Heart right ventricle (tissue), 16 donors: Measurements from ENCODE around the gene PDE6G. TPM values are rescaled to one million over a fixed set of nuclear protein-coding genes. Genes with fewer than 3 reads are reported as not detected.

Experiments used
- ATAC-seq, 8 donors: fragments of 200-7000 bp; cut with Tn5 transposase; one replicate each; pipeline ENCODE4 v1.9.1; 2020; ENCODE audit warnings: mild to moderate bottlenecking in 8 of 8, moderate library complexity in 8 of 8, moderate number of reproducible peaks in 1 of 8
- DNase-seq, 2 donors: peaks; one replicate each; pipeline ENCODE4 v3.0.0-alpha.2; 2020
- H3K27ac ChIP-seq, 10 donors: fragments of 200-600 bp; sonication (generic) in 2 of 10; one replicate each; pipeline versions ENCODE4 v1.5.0 to v1.8.0; 2020 to 2022; ENCODE audit warnings: mild to moderate bottlenecking in 3 of 10
- H3K27me3 ChIP-seq, 7 donors: fragments of 200-600 bp; one replicate each; pipeline ENCODE4 v1.8.0; 2021 to 2022; ENCODE audit warnings: mild to moderate bottlenecking in 2 of 7
- H3K36me3 ChIP-seq, 9 donors: fragments of 200-600 bp; sonication (generic) in 1 of 9; one replicate each; pipeline versions ENCODE4 v1.5.0 to v1.8.0; 2020 to 2022; ENCODE audit warnings: mild to moderate bottlenecking in 2 of 9
- H3K4me1 ChIP-seq, 9 donors: fragments of 200-600 bp; sonication (generic) in 1 of 9; one replicate each; pipeline versions ENCODE4 v1.5.0 to v1.8.0; 2020 to 2022; ENCODE audit warnings: mild to moderate bottlenecking in 4 of 9
- H3K4me3 ChIP-seq, 10 donors: fragments of 200-600 bp; sonication (generic) in 2 of 10; one replicate each; pipeline versions ENCODE4 v1.5.0 to v1.8.0; 2020 to 2022; ENCODE audit warnings: mild to moderate bottlenecking in 7 of 10, moderate library complexity in 2 of 10
- H3K9me3 ChIP-seq, 11 donors: fragments of 200-600 bp in 10 of 11; sonication (generic) in 2 of 11; one replicate each; pipeline versions ENCODE4 v1.5.0 to v1.8.0; 2013 to 2022; ENCODE audit warnings: mild to moderate bottlenecking in 2 of 11, control low read depth in 1 of 11, moderate library complexity in 1 of 11
- WGBS, 2 donors: extraction: QIAGEN DNeasy Blood & Tissue Kit; methylation state at CpG; one replicate each; pipeline ENCODE4 v1.1.7; 2013; ENCODE audit warnings: inconsistent platforms in 1 of 2; 5-methylcytosine and 5-hydroxymethylcytosine counted together
- intact Hi-C, 10 donors: fragments of 100-400 bp; cut with DNase I; formaldehyde crosslinking; loops; one replicate each; pipeline versions ENCODE4 v1.11.1 to v1.14.2; 2022
- polyA plus RNA-seq, 2 donors: library from polyadenylated mRNA; stranded (reverse); fragments of 200-250 nt; gene quantifications; one replicate each; pipeline ENCODE4 v1.2.3, GENCODE V29; 2013
- total RNA-seq, 10 donors: library from RNA; stranded (reverse); fragmentation: NEBNext Ultra II Directional in 3 of 10; extraction: Animal tissue kit (Norgen Biotek cat#: 25700) in 3 of 10; gene quantifications; one replicate each; pipeline versions ENCODE4 v1.2.1 to v1.2.4, GENCODE V29; 2021 to 2023
- TF ChIP-seq, protein P1 (sequence below), 9 donors: fragments of 200-600 bp; sonication (generic) in 2 of 9; IDR thresholded peaks; one replicate each; pipeline versions ENCODE4 v1.5.0 to v1.8.0; 2021 to 2022; ENCODE audit warnings: antibody characterized with exemption in 9 of 9, mild to moderate bottlenecking in 5 of 9, moderate library complexity in 1 of 9
- donor health status: Arrhythmogenic right ventricular cardiomyopathy.
- donor health status: ischemic (EF 13 %, LVEDD 7.1; RV severe dilation, severe dysfunction).
- donor health status: healthy with polysubstance abuse.
- donor health status: DM: no; HTN: yes; CAD: no.
- donor health status: DM: no; HTN: no; CAD: no.
- donor health status: ischemic (EF 25% LVEDD 6.9; RV normal size, moderate dysfunction).
- donor health status: ischemic (EF 25% LVEDD 5.7; RV mildly dilated, moderate dysfunction).
- donor health status: healthy.
- donor health status: DM: yes; HTN: yes; CAD: no.
- donor health status: Ischemic cardiomyopathy.
- donor health status: ischemic (EF 35%, LVEDD 5.7; RV mildly dilated, moderate dysfunction).
- donor health status: nonischemic (EF 11% LVEDD 7.7; RV severe dilation, severe dysfunction).
- donor health status: DM: yes; HTN: yes; CAD: no.
- donor health status: PGD.
- donor health status: ischemic (EF 29% LVEDD 5.4; RV normal size, mild dysfunction).
- donor health status: nonischemic (EF 23%, LVEDD 6.1; RV moderate dilation, normal function).

The PDE6G gene
- total and polyA plus RNA-seq, 12 donors = 0.38 to 1.3 (median 1.3) TPM; not detected in 9

GRCh38 chr17:81694810-81695209 is 38.5 kb upstream of the PDE6G start:
- TF ChIP-seq, protein P1, sequence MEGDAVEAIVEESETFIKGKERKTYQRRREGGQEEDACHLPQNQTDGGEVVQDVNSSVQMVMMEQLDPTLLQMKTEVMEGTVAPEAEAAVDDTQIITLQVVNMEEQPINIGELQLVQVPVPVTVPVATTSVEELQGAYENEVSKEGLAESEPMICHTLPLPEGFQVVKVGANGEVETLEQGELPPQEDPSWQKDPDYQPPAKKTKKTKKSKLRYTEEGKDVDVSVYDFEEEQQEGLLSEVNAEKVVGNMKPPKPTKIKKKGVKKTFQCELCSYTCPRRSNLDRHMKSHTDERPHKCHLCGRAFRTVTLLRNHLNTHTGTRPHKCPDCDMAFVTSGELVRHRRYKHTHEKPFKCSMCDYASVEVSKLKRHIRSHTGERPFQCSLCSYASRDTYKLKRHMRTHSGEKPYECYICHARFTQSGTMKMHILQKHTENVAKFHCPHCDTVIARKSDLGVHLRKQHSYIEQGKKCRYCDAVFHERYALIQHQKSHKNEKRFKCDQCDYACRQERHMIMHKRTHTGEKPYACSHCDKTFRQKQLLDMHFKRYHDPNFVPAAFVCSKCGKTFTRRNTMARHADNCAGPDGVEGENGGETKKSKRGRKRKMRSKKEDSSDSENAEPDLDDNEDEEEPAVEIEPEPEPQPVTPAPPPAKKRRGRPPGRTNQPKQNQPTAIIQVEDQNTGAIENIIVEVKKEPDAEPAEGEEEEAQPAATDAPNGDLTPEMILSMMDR (IDR thresholded peaks at IDR 0.05) = no peak
- Histone ChIP-seq H3K4me3 (no peak overlapping the region), H3K36me3 (peaks cover 5 to 100% (median 73%) of the 10 kb centered on the region in 9 donors), H3K4me1 (peaks cover 0 to 20% (median 7%) of the 10 kb centered on the region in 9 donors), H3K9me3 (no peaks in the 10 kb centered on the region), H3K27me3 (no peaks in the 10 kb centered on the region), H3K27ac (no peak overlapping the region)
- WGBS, 2 donors = 95 to 96% methylated on average over 19 of the region's 19 CpGs
- intact Hi-C loops = no loop called here
- ATAC-seq (no peak), DNase-seq (no peak)

GRCh38 chr17:81693509-81694210 is 37.3 kb upstream of the PDE6G start:
- ATAC-seq (no peak), DNase-seq (no peak)
- no peaks in the 10 kb centered on the region for H3K9me3 ChIP-seq
- WGBS, 2 donors = 88 to 89% methylated on average over 33 to 35 of the region's 35 CpGs
- H3K4me3 ChIP-seq = no peak overlapping the region
- H3K27ac ChIP-seq = no peak overlapping the region
- TF ChIP-seq, protein P1 (IDR thresholded peaks at IDR 0.05) = no peak
- no peaks in the 10 kb centered on the region for H3K27me3 ChIP-seq
- H3K36me3 ChIP-seq = peaks cover 5 to 100% (median 75%) of the 10 kb centered on the region in 9 donors
- peaks cover 0 to 20% (median 7%) of the 10 kb centered on the region in 9 donors for H3K4me1 ChIP-seq
- intact Hi-C loops = no loop called here

GRCh38 chr17:81691608-81692007 is 35.3 kb upstream of the PDE6G start:
- H3K4me3 ChIP-seq = no peak overlapping the region
- 93 to 97% methylated on average over 20 of the region's 20 CpGs for WGBS, 2 donors

DNA sequence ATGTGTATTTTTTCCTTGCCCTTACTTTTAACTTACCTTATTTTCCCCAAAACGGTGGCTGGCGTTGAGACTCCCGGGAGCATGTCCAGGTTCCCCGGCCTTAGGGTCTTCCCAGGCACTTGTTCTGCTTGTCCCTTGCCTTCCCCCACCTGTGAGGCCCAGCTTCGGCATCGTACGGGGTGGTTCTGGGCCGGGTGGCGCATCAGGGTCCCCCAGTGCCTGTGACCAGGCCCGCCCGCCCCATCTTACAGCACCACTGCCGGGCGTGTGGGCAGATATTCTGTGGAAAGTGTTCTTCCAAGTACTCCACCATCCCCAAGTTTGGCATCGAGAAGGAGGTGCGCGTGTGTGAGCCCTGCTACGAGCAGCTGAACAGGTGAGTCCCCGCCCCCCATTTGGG is 34.9 kb upstream of the PDE6G start:
- no peak overlapping the region for H3K27ac ChIP-seq
- H3K4me1 ChIP-seq = peaks cover 0 to 4% (median 0%) of the 10 kb centered on the region in 9 donors
- no peaks in the 10 kb centered on the region for H3K27me3 ChIP-seq
- DNase-seq (no peak), ATAC-seq (no peak)
- H3K9me3 ChIP-seq = no peaks in the 10 kb centered on the region
- no peak overlapping the region for H3K4me3 ChIP-seq
- H3K36me3 ChIP-seq = peaks cover 5 to 100% (median 90%) of the 10 kb centered on the region in 9 donors
- TF ChIP-seq, protein P1 (IDR thresholded peaks at IDR 0.05) = no peak
- intact Hi-C loops = no loop called here
- 92 to 94% methylated on average over 18 of the region's 18 CpGs for WGBS, 2 donors

More at GRCh38 chr17:81691608-81692007, 35.3 kb upstream of the PDE6G start:
- ATAC-seq (no peak), DNase-seq (no peak)
- TF ChIP-seq, protein P1 (IDR thresholded peaks at IDR 0.05) = no peak
- H3K9me3 ChIP-seq = no peaks in the 10 kb centered on the region
- H3K27ac ChIP-seq = no peak overlapping the region
- intact Hi-C loops = no loop called here
- no peaks in the 10 kb centered on the region for H3K27me3 ChIP-seq
- peaks cover 0 to 5% (median under 1%) of the 10 kb centered on the region in 9 donors for H3K4me1 ChIP-seq
- peaks cover 5 to 100% (median 86%) of the 10 kb centered on the region in 9 donors for H3K36me3 ChIP-seq
